COR-L47 (cell line): ENCODE data around the gene HOXD3.

Source experiments
- DNase-seq: peaks from one replicate; lab custom pipeline; 2025; lab: John Stamatoyannopoulos, UW

The HOXD3 gene

DNA sequence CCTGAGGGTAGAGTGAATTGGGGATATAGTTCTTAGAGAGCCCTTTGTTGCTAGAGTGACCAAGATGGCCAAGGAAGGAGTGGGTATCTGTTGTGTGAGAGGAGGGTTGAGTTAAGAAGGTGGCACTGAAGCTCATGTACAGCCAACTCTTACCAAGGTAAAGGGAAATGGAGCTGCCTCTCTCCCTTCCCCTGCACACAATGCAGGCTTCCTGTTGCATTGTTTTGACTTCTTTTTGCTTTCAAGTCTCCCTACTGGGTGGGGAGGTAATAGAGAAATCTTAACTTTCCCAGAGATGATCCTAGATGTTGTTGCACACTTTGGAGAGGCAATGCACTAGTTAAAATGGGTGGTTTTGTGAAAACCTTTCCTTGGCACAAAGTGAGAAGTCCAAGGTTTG lies 55.2 kb downstream of the HOXD3 start:
- no peak for DNase-seq

DNA sequence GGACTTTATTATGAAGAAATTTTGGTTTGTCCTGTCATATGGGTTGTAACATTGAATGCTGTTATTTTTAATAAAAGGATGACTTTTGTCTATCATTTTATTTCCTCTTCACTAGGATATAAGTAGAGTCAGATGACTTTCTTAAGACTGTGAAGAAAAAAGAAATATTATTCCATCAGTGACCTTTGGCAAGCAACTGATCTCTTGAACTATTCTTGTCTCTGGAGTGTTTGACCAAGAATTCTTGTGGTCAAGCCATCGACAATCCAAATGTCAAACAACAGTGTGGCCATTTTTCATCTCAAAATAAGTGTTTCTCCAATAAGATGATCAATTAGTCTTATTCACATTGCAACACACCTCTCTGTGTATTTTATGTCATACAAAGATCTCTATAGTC lies 56.3 kb downstream of the HOXD3 start:
- DNase-seq = no peak
